Natural killer cell (primary cell): ENCODE measurements around the gene SIGLEC9. TPM values are rescaled to one million over a fixed set of nuclear protein-coding genes. Genes with fewer than 3 reads are reported as not detected.

ENCODE experiments used
- ATAC-seq, 3 donors: fragments of 150-1000 bp in 2 of 3; fragments of 200-7000 bp in 1 of 3; cut with Tn5 transposase; 1 replicate in 1 of 3; 2 replicates in 2 of 3; pipeline ENCODE4 v1.10.0; 2021; ENCODE audit warnings: mild to moderate bottlenecking in 2 of 3, moderate library complexity in 2 of 3
- DNase-seq, 2 donors: peaks; one replicate each; pipeline versions ENCODE4 v3.0.0 to v3.0.0-alpha.2; 2013 to 2021; ENCODE audit warnings: mixed read lengths in 1 of 2
- H3K27ac ChIP-seq: one replicate; pipeline ENCODE4 v1.5.1; 2013; ENCODE audit warnings: mild to moderate bottlenecking, low read length
- H3K27me3 ChIP-seq: one replicate; pipeline ENCODE4 v1.6.1; 2013; ENCODE audit warnings: low read length; ENCODE audit not compliant: control insufficient read depth, insufficient read depth
- H3K36me3 ChIP-seq: one replicate; pipeline ENCODE4 v1.6.1; 2013; ENCODE audit warnings: low read length; ENCODE audit not compliant: control insufficient read depth, insufficient read depth
- H3K4me1 ChIP-seq: one replicate; pipeline ENCODE4 v1.6.1; 2013; ENCODE audit warnings: low read length; ENCODE audit not compliant: control insufficient read depth, insufficient read depth
- H3K4me3 ChIP-seq: one replicate; pipeline ENCODE4 v1.5.1; 2013; ENCODE audit warnings: low read length
- H3K9me3 ChIP-seq: one replicate; pipeline ENCODE4 v1.6.1; 2013; ENCODE audit warnings: low read length; ENCODE audit not compliant: control insufficient read depth, insufficient read depth
- H3K27ac Mint-ChIP-seq, 2 donors: one replicate each; pipeline ENCODE4 v1.8.0; 2022; ENCODE audit warnings: mild to moderate bottlenecking in 2 of 2, mixed read lengths in 2 of 2, moderate library complexity in 1 of 2
- H3K27me3 Mint-ChIP-seq, 2 donors: one replicate each; pipeline ENCODE4 v1.8.0; 2022; ENCODE audit warnings: low read depth in 2 of 2, mixed read lengths in 2 of 2
- H3K36me3 Mint-ChIP-seq: one replicate; pipeline ENCODE4 v1.8.0; 2022; ENCODE audit warnings: mixed read lengths
- H3K4me1 Mint-ChIP-seq, 2 donors: one replicate each; pipeline ENCODE4 v1.8.0; 2022; ENCODE audit warnings: mixed read lengths in 2 of 2
- H3K4me3 Mint-ChIP-seq: one replicate; pipeline ENCODE4 v1.8.0; 2022; ENCODE audit warnings: mild to moderate bottlenecking, moderate library complexity, mixed read lengths
- H3K9me3 Mint-ChIP-seq, 2 donors: one replicate each; pipeline ENCODE4 v1.8.0; 2022; ENCODE audit warnings: mixed read lengths in 2 of 2
- WGBS: methylation state at CpG from one replicate; pipeline ENCODE4 v1.1.7; 2013; ENCODE audit warnings: missing lambda C conversion rate; ENCODE audit not compliant: insufficient coverage; 5-methylcytosine and 5-hydroxymethylcytosine counted together
- intact Hi-C: fragments of 100-400 bp; cut with micrococcal nuclease; formaldehyde crosslinking; loops from one replicate; pipeline ENCODE4 v1.14.2; 2022
- total RNA-seq, 4 donors: library from RNA; stranded (reverse); fragments of 120-200 nt in 1 of 4; gene quantifications; one replicate each; pipeline versions ENCODE4 v1.2.3 to v1.2.4, GENCODE V29; 2013 to 2022
- TF ChIP-seq, protein P1 (sequence below): fragments of 200-600 bp; IDR thresholded peaks from one replicate; pipeline ENCODE4 v1.8.0; 2022; ENCODE audit warnings: antibody characterized with exemption

The SIGLEC9 gene
- total RNA-seq, 3 donors from 2014 or later (not counting 1 experiment from before 2014, with no cell fraction given): 13.0 to 15.3 (median 13.8) TPM

DNA sequence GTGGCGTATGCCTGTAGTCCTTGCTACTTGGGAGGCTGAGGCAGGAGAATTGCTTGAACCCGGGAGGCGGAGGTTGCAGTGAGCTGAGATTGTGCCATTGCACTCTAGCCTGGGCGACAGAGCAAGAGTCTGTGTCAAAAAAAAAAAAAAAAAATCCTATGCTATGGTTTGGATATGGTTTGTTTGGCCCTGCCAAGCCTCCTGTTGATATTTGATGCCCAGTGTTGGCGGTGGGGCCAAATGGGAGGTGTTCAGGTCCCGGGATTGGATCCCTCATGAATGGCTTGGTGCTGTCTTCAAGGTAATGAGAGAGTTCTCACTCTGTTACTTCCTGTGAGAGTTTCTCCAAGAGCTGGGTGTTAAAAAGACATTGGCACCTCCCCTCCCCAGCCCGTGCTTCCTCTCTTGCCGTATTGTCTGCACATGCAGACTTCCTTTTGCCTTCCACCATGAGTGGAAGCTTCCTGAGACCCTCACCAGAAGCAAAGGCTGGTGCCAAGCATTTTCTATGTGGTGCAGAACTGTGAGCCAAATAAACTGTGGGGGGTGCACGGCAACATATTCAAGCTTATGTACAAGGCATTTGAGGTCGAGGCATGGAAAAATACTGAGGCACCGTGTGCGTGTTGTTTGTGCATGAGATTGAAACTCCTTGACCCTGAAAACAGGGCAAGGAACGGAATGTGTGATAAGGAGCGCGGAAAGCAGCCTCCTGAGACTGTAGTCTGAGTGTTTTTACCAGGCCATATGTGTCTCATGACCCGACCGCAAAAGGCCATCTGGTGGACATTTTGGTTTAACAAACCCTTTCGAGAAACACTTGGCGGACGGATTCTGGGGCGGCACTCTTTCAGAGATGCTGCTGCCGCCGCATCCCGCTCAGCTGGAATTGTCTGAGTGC, 7.3 kb downstream of the SIGLEC9 start:
- Mint-ChIP-seq H3K36me3 (no peaks in the 10 kb centered on the region), H3K4me1 (peaks cover 84 to 86% of the 10 kb centered on the region in 2 donors), H3K27me3 (no peaks in the 10 kb centered on the region), H3K4me3 (peak overlapping the region; percentile 84), H3K27ac (peak overlapping the region; percentile 89 to 93), H3K9me3 (no peaks in the 10 kb centered on the region)
- Histone ChIP-seq H3K4me3 (no peak overlapping the region), H3K9me3 (no peaks in the 10 kb centered on the region), H3K36me3 (peaks cover 5% of the 10 kb centered on the region), H3K27me3 (no peaks in the 10 kb centered on the region), H3K27ac (peak overlapping the region; percentile 50), H3K4me1 (peaks cover 84% of the 10 kb centered on the region)
- DNase-seq (peak in 1 of 2 donors; percentile 67), ATAC-seq (peak; percentile 81 to 94 (median 86))
- intact Hi-C loops: loop anchor here (1.0 to 5.0 kb wide), 2 partner anchors 13 to 235 kb away; partner anchors contain the start of genes CLDND2 and ETFB
- WGBS: 23% methylated on average over 24 of the region's 24 CpGs
- TF ChIP-seq, protein P1, sequence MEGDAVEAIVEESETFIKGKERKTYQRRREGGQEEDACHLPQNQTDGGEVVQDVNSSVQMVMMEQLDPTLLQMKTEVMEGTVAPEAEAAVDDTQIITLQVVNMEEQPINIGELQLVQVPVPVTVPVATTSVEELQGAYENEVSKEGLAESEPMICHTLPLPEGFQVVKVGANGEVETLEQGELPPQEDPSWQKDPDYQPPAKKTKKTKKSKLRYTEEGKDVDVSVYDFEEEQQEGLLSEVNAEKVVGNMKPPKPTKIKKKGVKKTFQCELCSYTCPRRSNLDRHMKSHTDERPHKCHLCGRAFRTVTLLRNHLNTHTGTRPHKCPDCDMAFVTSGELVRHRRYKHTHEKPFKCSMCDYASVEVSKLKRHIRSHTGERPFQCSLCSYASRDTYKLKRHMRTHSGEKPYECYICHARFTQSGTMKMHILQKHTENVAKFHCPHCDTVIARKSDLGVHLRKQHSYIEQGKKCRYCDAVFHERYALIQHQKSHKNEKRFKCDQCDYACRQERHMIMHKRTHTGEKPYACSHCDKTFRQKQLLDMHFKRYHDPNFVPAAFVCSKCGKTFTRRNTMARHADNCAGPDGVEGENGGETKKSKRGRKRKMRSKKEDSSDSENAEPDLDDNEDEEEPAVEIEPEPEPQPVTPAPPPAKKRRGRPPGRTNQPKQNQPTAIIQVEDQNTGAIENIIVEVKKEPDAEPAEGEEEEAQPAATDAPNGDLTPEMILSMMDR: no peak

DNA sequence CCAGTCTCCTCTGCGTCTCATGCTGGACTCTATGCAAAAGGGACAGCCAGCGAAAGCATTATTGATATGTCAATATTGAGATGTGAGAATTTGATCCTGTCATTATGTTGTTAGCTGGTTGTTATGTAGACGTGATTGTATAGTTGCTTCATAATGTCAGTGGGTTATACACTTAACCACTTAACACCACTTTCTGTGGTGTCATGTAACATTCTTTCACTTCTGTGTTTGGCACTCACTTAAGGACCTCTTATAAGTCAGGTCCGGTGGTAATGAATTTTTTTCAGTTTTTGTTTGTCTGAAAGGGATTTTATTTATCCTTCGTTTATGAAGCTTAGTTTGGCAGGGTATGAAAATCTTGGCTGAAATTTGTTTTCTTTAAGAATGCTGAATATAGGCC, 10.3 kb downstream of the SIGLEC9 start:
- WGBS: 52% methylated on average over 3 of the region's 5 CpGs
- peak overlapping the region; percentile 90 to 96 for H3K27ac Mint-ChIP-seq
- Histone ChIP-seq H3K4me1 (peaks cover 82% of the 10 kb centered on the region), H3K27ac (peak overlapping the region; percentile 78), H3K4me3 (no peak overlapping the region), H3K36me3 (peaks cover 3% of the 10 kb centered on the region), H3K9me3 (no peaks in the 10 kb centered on the region), H3K27me3 (no peaks in the 10 kb centered on the region)
- no peaks in the 10 kb centered on the region for H3K9me3 Mint-ChIP-seq
- H3K4me1 Mint-ChIP-seq: peaks cover 83 to 86% of the 10 kb centered on the region in 2 donors
- intact Hi-C loops: no loop called here
- TF ChIP-seq, protein P1: no peak
- DNase-seq: no peak
- H3K4me3 Mint-ChIP-seq: peak overlapping the region; percentile 80
- H3K36me3 Mint-ChIP-seq: no peaks in the 10 kb centered on the region
- no peaks in the 10 kb centered on the region for H3K27me3 Mint-ChIP-seq
- peak; percentile 51 to 71 (median 54) for ATAC-seq

DNA sequence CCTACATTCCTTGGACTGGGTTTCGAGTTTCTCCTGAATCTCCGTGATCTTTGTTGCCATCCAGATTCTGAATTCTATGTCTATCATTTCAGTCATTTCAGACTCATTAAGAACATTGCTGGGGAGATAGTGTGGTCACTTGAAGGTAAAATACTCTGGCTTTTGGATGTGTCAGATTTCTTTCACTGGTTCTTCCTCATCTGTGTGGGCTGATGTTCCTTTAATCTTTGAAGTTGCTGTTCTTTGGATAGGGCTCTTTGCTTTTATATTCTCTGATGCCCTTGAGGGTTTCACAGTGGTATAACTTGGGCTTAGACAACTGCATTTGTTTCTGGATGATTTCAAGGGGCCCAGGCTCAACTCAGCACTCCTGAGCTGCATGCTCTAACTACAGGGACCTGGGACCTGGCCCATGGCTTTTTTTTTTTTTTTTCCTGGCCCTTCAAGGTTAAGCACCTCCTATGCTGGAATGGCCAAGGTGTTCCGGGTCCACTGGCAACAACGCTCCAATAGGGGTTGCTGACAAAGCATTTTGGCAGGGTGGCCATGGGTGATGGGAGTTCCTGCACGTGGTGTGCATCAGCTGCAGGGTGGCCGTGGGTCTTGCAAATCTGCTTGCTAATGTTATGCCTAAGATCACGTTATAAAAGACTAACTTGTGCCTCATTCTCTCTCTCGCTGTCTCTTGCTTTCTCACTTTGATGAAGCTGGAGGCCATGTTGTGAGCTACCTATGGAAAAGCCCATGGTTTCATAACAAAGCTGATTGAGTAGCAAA, 11.5 kb downstream of the SIGLEC9 start:
- no peak for ATAC-seq
- Histone ChIP-seq H3K4me1 (peaks cover 82% of the 10 kb centered on the region), H3K9me3 (no peaks in the 10 kb centered on the region), H3K4me3 (no peak overlapping the region), H3K27ac (peak overlapping the region; percentile 78), H3K27me3 (no peaks in the 10 kb centered on the region), H3K36me3 (no peaks in the 10 kb centered on the region)
- no peak for DNase-seq
- WGBS: 79% methylated on average over 8 of the region's 8 CpGs
- Mint-ChIP-seq H3K27me3 (no peaks in the 10 kb centered on the region), H3K4me1 (peaks cover 77 to 87% of the 10 kb centered on the region in 2 donors), H3K9me3 (no peaks in the 10 kb centered on the region), H3K36me3 (no peaks in the 10 kb centered on the region), H3K27ac (peak overlapping the region; percentile 90 to 96), H3K4me3 (peak overlapping the region; percentile 80)
- TF ChIP-seq, protein P1: no peak
- intact Hi-C loops: no loop called here
